ENCODE measurements around the gene ZNF584.

DNA sequence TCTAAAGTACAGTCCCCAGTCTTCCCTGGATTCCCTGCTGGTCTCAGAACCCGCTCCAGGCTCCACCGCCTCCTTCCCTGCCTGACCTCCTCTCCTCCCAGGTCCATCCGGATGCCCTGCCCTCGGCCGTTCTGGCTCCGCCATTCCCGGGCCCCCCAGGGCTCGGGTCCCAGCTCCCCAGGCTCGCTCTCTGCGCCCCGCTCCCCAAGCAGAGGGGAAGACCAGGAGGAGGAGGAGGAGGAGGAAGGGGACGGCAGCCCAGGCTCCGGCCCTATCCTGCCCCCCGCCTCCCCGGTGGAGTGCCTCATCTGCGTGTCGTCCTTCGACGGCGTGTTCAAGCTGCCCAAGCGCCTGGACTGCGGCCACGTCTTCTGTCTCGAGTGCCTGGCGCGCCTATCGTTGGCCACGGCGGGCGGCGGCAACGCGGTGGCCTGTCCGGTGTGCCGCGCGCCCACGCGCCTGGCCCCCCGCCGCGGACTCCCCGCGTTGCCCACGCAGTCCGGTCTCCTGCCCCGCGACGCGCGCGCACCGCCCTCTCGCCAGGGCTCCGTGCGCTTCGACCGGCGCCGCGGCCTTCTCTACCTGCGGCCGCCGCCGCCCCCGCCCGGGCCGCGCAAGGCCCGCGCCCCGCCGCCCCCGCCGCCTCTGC, 12.3 kb upstream of the ZNF584 start:
- TF ChIP-seq CTCF (IDR thresholded peaks at IDR 0.05; ENCODE audit: low read depth, low read length) (no peak), POLR2A (IDR thresholded peaks at IDR 0.05; ENCODE audit: extremely low read depth, insufficient read length) (no peak)

Data from NB4 (cell line).